GM18951 (cell line): ENCODE results near the gene SHC3.

ENCODE experiments used
- POLR2A ChIP-seq: IDR thresholded peaks from 4 replicates; pipeline ENCODE4 v1.6.1; 2011; ENCODE audit warnings: mild to moderate bottlenecking; ENCODE audit not compliant: insufficient read length, insufficient read depth; ENCODE audit errors: extremely low read depth
- in situ Hi-C: fragments of 300-500 bp; cut with MboI; formaldehyde crosslinking; loops from one replicate; pipeline ENCODE4 v1.12.0; 2022; ENCODE audit warnings: low sequenced_read_pairs, mixed read lengths, inconsistent platforms; ENCODE audit not compliant: unreplicated experiment

Gene SHC3

DNA sequence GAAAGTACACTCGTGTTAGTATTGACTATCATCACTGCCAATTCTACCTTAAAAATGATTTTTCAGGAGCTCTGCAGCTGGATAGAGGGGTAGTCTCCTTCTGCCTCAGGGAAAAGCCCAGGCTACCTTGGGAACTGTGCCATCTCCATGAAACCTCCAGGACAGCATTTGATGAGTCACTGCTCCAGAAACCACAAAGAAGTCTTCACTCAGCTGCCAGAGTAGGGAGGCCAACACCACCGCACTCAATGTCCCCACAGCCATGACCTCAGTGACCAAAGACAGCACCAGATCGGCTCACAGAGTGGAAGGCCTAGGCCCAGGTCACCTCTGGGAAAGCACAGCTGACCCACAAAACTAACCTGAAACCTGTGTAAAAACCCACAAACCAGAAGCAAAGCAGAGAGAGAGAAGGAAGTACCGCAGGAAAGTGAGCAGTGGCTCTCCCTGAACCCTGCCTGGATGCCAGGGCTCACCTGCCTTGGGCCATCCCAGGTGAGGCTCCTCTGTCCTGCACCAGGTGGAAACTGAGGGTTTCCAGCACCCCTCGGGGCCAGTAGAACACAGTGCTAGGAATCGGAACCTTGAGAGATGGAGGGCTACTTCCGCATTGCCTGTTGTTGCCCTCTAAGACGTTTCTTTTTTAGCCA, 157.3 kb downstream of the SHC3 start:
- in situ Hi-C loops = no loop called here
- no peak for TF ChIP-seq POLR2A

DNA sequence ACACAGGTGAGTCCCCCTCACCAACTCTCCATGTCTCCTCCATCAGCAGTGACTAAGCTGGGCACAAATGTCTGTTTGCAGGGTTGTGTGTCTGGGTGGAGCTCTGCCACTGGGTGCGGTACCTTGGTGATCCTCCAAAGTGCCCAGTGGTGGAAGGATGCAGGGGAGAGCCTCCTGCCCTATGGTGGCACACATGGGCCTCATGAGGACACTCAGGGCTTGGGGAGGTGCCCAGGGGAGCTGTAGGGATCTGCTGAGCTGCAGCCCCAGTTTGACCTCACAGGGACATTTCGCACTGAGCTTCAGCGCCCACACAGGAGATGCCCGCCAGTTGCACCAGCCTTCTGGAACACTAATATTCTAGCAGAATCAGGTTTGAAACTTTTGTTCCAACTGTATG, 157.9 kb downstream of the SHC3 start:
- in situ Hi-C loops = no loop called here
- no peak for TF ChIP-seq POLR2A

GRCh38 chr9:89015336-89015735, 163.3 kb downstream of the SHC3 start:
- in situ Hi-C loops = no loop called here
- no peak for TF ChIP-seq POLR2A

GRCh38 chr9:89014153-89014552, 164.5 kb downstream of the SHC3 start:
- no peak for TF ChIP-seq POLR2A
- in situ Hi-C loops = no loop called here

GRCh38 chr9:89013660-89014059, 165.0 kb downstream of the SHC3 start:
- in situ Hi-C loops = no loop called here
- no peak for TF ChIP-seq POLR2A

GRCh38 chr9:89012294-89013042, 166.2 kb downstream of the SHC3 start:
- in situ Hi-C loops = no loop called here
- no peak for TF ChIP-seq POLR2A

DNA sequence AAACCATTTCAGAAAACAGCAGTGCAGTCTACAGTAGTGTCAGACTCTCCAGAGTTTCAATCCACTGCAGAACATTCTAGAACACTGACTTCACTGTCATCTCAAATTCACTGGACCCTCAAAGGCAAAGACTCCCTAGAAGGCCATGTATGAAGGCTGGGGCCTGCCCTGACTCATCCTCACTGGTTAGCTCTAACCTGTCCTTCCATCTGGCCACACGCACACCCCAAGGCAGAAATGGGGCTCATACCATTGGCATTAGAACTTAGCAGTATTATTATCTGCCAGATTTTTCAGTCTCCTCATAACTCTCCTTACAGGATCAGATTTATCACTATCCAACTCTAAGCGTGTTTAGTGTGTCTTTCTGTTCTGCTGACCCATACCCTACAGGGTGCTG, 166.9 kb downstream of the SHC3 start:
- in situ Hi-C loops = no loop called here
- no peak for TF ChIP-seq POLR2A

DNA sequence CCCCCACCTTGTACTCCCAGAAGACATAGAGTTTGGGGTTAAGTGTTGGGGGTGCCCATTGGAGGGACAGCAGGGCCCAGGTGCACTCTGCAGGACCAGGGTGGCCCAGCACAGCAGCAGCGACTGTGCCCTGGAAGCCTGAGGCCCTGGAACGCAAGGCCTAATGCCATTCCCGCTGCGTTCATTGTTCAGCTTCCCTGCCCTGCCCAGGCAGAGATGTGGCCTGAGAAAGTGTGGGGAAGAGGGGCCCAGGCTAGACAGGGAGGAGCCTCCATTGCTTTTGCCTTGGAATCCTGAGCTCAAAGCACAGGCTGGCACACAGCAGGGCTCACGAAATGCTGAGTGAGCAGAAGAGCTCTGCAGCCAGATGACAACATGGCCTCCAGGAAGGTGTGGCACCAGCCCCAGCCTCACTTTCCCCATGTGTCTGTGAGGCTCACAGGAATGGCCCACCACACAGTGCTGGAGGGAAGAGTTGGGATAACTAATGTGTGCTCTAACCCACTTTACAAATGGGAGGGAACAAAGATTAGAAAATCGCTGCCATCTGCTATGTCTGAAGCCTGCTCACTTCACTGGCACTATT, 168.0 kb downstream of the SHC3 start:
- TF ChIP-seq POLR2A = no peak

DNA sequence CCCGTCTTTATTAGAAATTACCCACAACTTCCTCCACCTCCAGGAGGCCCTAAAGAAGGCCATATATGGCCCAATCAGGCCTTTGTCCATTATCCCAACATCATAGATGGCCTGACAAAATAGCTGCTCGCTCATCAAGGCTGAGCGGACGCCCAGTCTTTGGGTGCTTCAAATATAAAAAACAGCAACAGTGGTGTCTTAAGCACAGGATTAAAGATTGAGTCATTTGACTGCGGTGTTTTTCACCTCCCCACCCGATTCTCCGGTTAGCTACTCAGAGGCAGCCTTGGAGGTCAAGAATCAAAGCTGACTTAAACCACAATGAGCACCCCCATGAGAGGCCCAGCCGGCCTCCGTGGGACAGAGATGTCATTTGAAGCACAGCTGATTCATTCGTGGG, 168.6 kb downstream of the SHC3 start:
- TF ChIP-seq POLR2A = no peak
- in situ Hi-C loops = no loop called here

More for the DNA sequence above, 168.0 kb downstream of the SHC3 start:
- in situ Hi-C loops = no loop called here

DNA sequence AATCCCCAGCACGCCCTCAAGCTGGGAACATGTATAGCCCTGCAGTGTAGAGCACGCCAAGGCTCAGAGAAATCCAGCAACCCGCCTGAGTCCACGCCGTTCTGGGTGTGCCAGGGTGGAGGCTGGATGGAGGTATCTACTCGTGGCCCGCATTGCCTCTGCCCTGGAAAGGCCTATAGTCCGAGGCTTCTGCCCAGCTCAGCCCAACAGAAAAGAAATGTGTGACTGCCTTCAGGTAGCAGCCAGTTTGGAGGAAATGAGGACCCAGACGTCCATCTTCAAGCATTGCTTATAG, 169.1 kb downstream of the SHC3 start:
- no peak for TF ChIP-seq POLR2A
- in situ Hi-C loops = no loop called here

DNA sequence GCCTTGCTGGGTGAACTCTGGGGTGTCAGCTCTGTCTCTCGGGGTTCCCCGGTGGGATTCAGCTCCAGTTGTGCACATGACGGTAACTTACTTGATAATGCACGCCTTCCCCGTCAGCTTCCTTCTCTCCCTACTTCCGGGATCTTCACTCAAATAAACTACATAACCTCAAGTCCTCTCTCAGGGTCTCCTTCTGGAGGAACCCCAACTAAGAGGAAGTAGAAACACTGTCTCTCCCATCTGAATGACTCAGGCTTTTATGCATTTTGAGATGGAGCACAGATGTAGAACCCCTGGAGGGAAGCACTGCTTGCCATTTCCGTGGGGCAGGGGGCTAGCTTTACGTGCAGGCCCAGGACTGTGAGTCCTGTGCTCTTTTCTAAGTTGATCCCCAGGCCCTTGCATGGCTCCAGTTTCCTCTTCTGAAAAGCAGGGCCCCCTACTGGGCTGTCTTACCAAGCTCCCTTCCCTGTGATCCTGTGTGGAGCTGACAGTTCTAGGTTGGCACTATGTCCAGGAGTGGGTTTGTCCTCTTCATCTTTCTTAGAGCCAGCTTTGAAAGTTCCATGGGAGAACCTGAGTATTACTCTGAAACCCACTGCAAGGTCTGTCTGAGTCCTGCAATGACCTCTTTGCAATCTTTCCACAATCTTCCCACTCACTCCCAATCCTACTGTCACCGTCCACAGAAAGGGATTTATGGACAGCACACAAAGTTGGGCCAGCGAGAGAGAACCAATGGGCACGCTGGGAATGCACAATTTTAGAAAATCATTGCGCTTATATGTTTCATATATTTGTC, 169.7 kb downstream of the SHC3 start:
- in situ Hi-C loops = no loop called here

GRCh38 chr9:89008055-89008743, 170.4 kb downstream of the SHC3 start:
- in situ Hi-C loops = no loop called here
- no peak for TF ChIP-seq POLR2A

More for the DNA sequence above, 169.7 kb downstream of the SHC3 start:
- TF ChIP-seq POLR2A = no peak
